ENCODE measurements around the gene PTPRM. TPM values are rescaled to one million over a fixed set of nuclear protein-coding genes. Genes with fewer than 3 reads are reported as not detected.
A peak's percentile ranks its signal among the peaks of the same experiment; 100 is the strongest.

PTPRM gene
- total RNA-seq: 5.3 TPM

- peak; percentile 92 for ATAC-seq
Observed at GRCh38 chr18:7566567-7567473, at the start of gene PTPRM. PTPRM (plus strand) TSS chr18:7567316; CDS start chr18:7567819, 503 bp downstream.

- no peak for ATAC-seq
Observed at GRCh38 chr18:7517852-7518251, 49.3 kb upstream of the PTPRM start.

GRCh38 chr18:7520200-7520785 is 46.8 kb upstream of the PTPRM start:
- ATAC-seq: no peak

- ATAC-seq: no peak
Observed at GRCh38 chr18:7521226-7521856, 45.8 kb upstream of the PTPRM start.

GRCh38 chr18:7523772-7524171 is 43.3 kb upstream of the PTPRM start:
- no peak for ATAC-seq

- ATAC-seq: no peak
Observed at GRCh38 chr18:7524786-7525185, 42.3 kb upstream of the PTPRM start.

- ATAC-seq: no peak
Observed at GRCh38 chr18:7532942-7533341, 34.2 kb upstream of the PTPRM start.

GRCh38 chr18:7535436-7536205 is 31.5 kb upstream of the PTPRM start:
- ATAC-seq: no peak

GRCh38 chr18:7537145-7537544 is 30.0 kb upstream of the PTPRM start:
- ATAC-seq: no peak

GRCh38 chr18:7541835-7542234 is 25.3 kb upstream of the PTPRM start:
- ATAC-seq: no peak

GRCh38 chr18:7544686-7545085 is 22.4 kb upstream of the PTPRM start:
- no peak for ATAC-seq

GRCh38 chr18:7545734-7546133 is 21.4 kb upstream of the PTPRM start:
- no peak for ATAC-seq

- ATAC-seq: no peak
Observed at GRCh38 chr18:7548221-7548620, 18.9 kb upstream of the PTPRM start.

GRCh38 chr18:7548721-7549120 is 18.4 kb upstream of the PTPRM start:
- ATAC-seq: no peak

GRCh38 chr18:7557973-7558372 is 9.1 kb upstream of the PTPRM start:
- ATAC-seq: no peak

GRCh38 chr18:7558769-7559168 is 8.3 kb upstream of the PTPRM start:
- ATAC-seq: no peak

- no peak for ATAC-seq
Observed at GRCh38 chr18:7559709-7560319, 7.3 kb upstream of the PTPRM start.

- ATAC-seq: no peak
Observed at GRCh38 chr18:7561909-7562460, 5.1 kb upstream of the PTPRM start.

- no peak for ATAC-seq
Observed at GRCh38 chr18:7562491-7562890, 4.6 kb upstream of the PTPRM start.

GRCh38 chr18:7565677-7566076 is 1.4 kb upstream of the PTPRM start:
- ATAC-seq: no peak

GRCh38 chr18:7566244-7566566 is 911 bp upstream of the PTPRM start:
- no peak for ATAC-seq

Measured in esophagus mucosa (tissue), 1 donor.